Suprapubic skin (tissue), 4 donors: Measurements from ENCODE around the gene DIAPH1. TPM values are rescaled to one million over a fixed set of nuclear protein-coding genes. Genes with fewer than 3 reads are reported as not detected.
"Not testable (repeated sequence)": the region's sequence is repeated elsewhere in the genome, so short reads cannot be mapped to it uniquely, and the experiment has no call there.

ENCODE experiments used
- DNase-seq, 2 donors: peaks; one replicate each; pipeline ENCODE4 v3.0.0-alpha.2; 2019; ENCODE audit warnings: low spot score in 2 of 2
- H3K27ac ChIP-seq: fragments of 200-600 bp; sonication (generic); one replicate; pipeline ENCODE4 v1.5.1; 2019
- H3K27me3 ChIP-seq: fragments of 200-600 bp; sonication (generic); one replicate; pipeline ENCODE4 v1.5.1; 2019
- H3K36me3 ChIP-seq: fragments of 200-600 bp; sonication (generic); one replicate; pipeline ENCODE4 v1.5.1; 2019
- H3K4me1 ChIP-seq: fragments of 200-600 bp; sonication (generic); one replicate; pipeline ENCODE4 v1.5.1; 2019
- H3K4me3 ChIP-seq: fragments of 200-600 bp; sonication (generic); one replicate; pipeline ENCODE4 v1.5.1; 2019; ENCODE audit warnings: mild to moderate bottlenecking
- H3K9me3 ChIP-seq: fragments of 200-600 bp; sonication (generic); one replicate; pipeline ENCODE4 v1.5.1; 2019
- CTCF ChIP-seq, 2 donors: fragments of 200-600 bp in 1 of 2; fragments of 450-650 bp in 1 of 2; sonication (generic) in 1 of 2; IDR thresholded peaks; one replicate each; pipeline ENCODE4 v1.5.1; 2016 to 2019; ENCODE audit warnings: antibody characterized with exemption in 2 of 2, mild to moderate bottlenecking in 1 of 2, moderate library complexity in 1 of 2
- EP300 ChIP-seq: sonication (generic); formaldehyde crosslinking; IDR thresholded peaks from one replicate; pipeline ENCODE4 v1.6.1; 2017; ENCODE audit warnings: antibody characterized with exemption
- POLR2A ChIP-seq, 2 donors: fragments of 450-650 bp; IDR thresholded peaks; one replicate each; pipeline ENCODE4 v1.6.1; 2017; ENCODE audit warnings: antibody characterized with exemption in 2 of 2, mild to moderate bottlenecking in 2 of 2, moderate library complexity in 2 of 2
- POLR2AphosphoS5 ChIP-seq, 3 donors: sonication (generic); formaldehyde crosslinking; IDR thresholded peaks; one replicate each; pipeline ENCODE4 v1.6.1; 2017; ENCODE audit warnings: antibody characterized with exemption in 3 of 3
- WGBS: methylation state at CpG from one replicate; pipeline ENCODE4 v1.1.5; 2018; 5-methylcytosine and 5-hydroxymethylcytosine counted together
- total RNA-seq, 4 donors: library from RNA; depleted of rRNA; stranded (reverse); fragments of >200 nt; gene quantifications; one replicate each; pipeline ENCODE4 v1.1.0, GENCODE V29; 2016

The DIAPH1 gene
- total RNA-seq, 4 donors from 2014 or later = 83.0 to 115 (median 95.1) TPM

GRCh38 chr5:141615991-141616720 lies 2.6 kb downstream of the DIAPH1 start:
- 69% methylated on average over 9 of the region's 9 CpGs for WGBS
- TF ChIP-seq POLR2AphosphoS5 (IDR thresholded peaks at IDR 0.05) (no peak), EP300 (no peak)
- Histone ChIP-seq H3K4me1 (peaks cover 35% of the 10 kb centered on the region), H3K27me3 (no peaks in the 10 kb centered on the region), H3K9me3 (no peaks in the 10 kb centered on the region), H3K4me3 (peak overlapping the region; percentile 89), H3K27ac (peak overlapping the region; percentile 30), H3K36me3 (peaks cover 5% of the 10 kb centered on the region)
- no peak for DNase-seq

- Histone ChIP-seq H3K4me1 (peaks cover 33% of the 10 kb centered on the region), H3K27me3 (no peaks in the 10 kb centered on the region), H3K9me3 (no peaks in the 10 kb centered on the region), H3K27ac (no peak overlapping the region), H3K36me3 (no peaks in the 10 kb centered on the region), H3K4me3 (no peak overlapping the region)
- DNase-seq = no peak
- no peak for TF ChIP-seq CTCF (IDR thresholded peaks at IDR 0.05)
Measured at GRCh38 chr5:141613344-141613743, 5.5 kb downstream of the DIAPH1 start.

GRCh38 chr5:141611289-141611688 lies 7.5 kb downstream of the DIAPH1 start:
- H3K4me1 ChIP-seq = peaks cover 23% of the 10 kb centered on the region
- DNase-seq = no peak
- H3K36me3 ChIP-seq = no peaks in the 10 kb centered on the region
- no peak overlapping the region for H3K27ac ChIP-seq
- H3K9me3 ChIP-seq = no peaks in the 10 kb centered on the region
- TF ChIP-seq EP300 = no peak
- no peak for TF ChIP-seq POLR2A (IDR thresholded peaks at IDR 0.05)
- no peak overlapping the region for H3K4me3 ChIP-seq
- 75% methylated on average over 3 of the region's 3 CpGs for WGBS
- no peaks in the 10 kb centered on the region for H3K27me3 ChIP-seq

- DNase-seq, H3K27ac ChIP-seq, H3K9me3 ChIP-seq, H3K36me3 ChIP-seq, H3K27me3 ChIP-seq, H3K4me3 ChIP-seq: not testable (repeated sequence)
- 97% methylated on average over 7 of the region's 7 CpGs for WGBS
- peaks cover 28% of the 10 kb centered on the region for H3K4me1 ChIP-seq
Measured at GRCh38 chr5:141609921-141610320, 8.9 kb downstream of the DIAPH1 start.

GRCh38 chr5:141609044-141609443 lies 9.8 kb downstream of the DIAPH1 start:
- no peak for DNase-seq
- H3K4me1 ChIP-seq = peaks cover 37% of the 10 kb centered on the region
- no peaks in the 10 kb centered on the region for H3K27me3 ChIP-seq
- H3K36me3 ChIP-seq = no peaks in the 10 kb centered on the region
- H3K9me3 ChIP-seq = no peaks in the 10 kb centered on the region
- no peak overlapping the region for H3K4me3 ChIP-seq
- H3K27ac ChIP-seq = no peak overlapping the region
- TF ChIP-seq EP300 (no peak), POLR2A (IDR thresholded peaks at IDR 0.05) (no peak), CTCF (IDR thresholded peaks at IDR 0.05) (no peak), POLR2AphosphoS5 (IDR thresholded peaks at IDR 0.05) (no peak)
- WGBS = 94% methylated on average over 3 of the region's 3 CpGs

GRCh38 chr5:141608557-141608956 lies 10.2 kb downstream of the DIAPH1 start:
- TF ChIP-seq POLR2AphosphoS5 (IDR thresholded peaks at IDR 0.05) (no peak), CTCF (IDR thresholded peaks at IDR 0.05) (no peak), EP300 (no peak), POLR2A (IDR thresholded peaks at IDR 0.05) (no peak)
- Histone ChIP-seq H3K4me1 (peaks cover 41% of the 10 kb centered on the region), H3K9me3 (no peaks in the 10 kb centered on the region), H3K36me3 (no peaks in the 10 kb centered on the region), H3K27me3 (no peaks in the 10 kb centered on the region), H3K27ac (peak overlapping the region; percentile 11), H3K4me3 (no peak overlapping the region)
- no peak for DNase-seq
- WGBS = 76% methylated on average over 1 of the region's 1 CpG

- no peaks in the 10 kb centered on the region for H3K27me3 ChIP-seq
- 83% methylated on average over 2 of the region's 2 CpGs for WGBS
- H3K36me3 ChIP-seq = no peaks in the 10 kb centered on the region
- peak overlapping the region; percentile 11 for H3K27ac ChIP-seq
- H3K4me1 ChIP-seq = peaks cover 41% of the 10 kb centered on the region
- no peaks in the 10 kb centered on the region for H3K9me3 ChIP-seq
- TF ChIP-seq CTCF (IDR thresholded peaks at IDR 0.05) (no peak), EP300 (no peak)
- no peak overlapping the region for H3K4me3 ChIP-seq
- DNase-seq = no peak
Measured at GRCh38 chr5:141608046-141608445, 10.8 kb downstream of the DIAPH1 start.
